Esophagus muscularis mucosa (tissue), 4 donors: ENCODE results near the gene PRICKLE1. TPM values are rescaled to one million over a fixed set of nuclear protein-coding genes. Genes with fewer than 3 reads are reported as not detected.
A peak's percentile ranks its signal among the peaks of the same experiment; 100 is the strongest.

ENCODE experiments used
- DNase-seq: peaks from one replicate; pipeline ENCODE4 v3.0.0-alpha.2; 2017; ENCODE audit errors: extremely low spot score
- H3K27ac ChIP-seq, 4 donors: fragments of 200-600 bp; sonication (generic); replicated peaks in 1 of 4; 1 replicate in 3 of 4; 2 replicates in 1 of 4; pipeline ENCODE4 v1.5.1; 2016 to 2019; ENCODE audit warnings: mild to moderate bottlenecking in 1 of 4
- H3K27me3 ChIP-seq, 4 donors: fragments of 200-600 bp; sonication (generic); one replicate each; pipeline versions ENCODE4 v1.5.1 to v1.6.0; 2016 to 2019
- H3K36me3 ChIP-seq, 4 donors: fragments of 200-600 bp; sonication (generic); one replicate each; pipeline ENCODE4 v1.5.1; 2016 to 2019
- H3K4me1 ChIP-seq, 4 donors: fragments of 200-600 bp; sonication (generic); one replicate each; pipeline ENCODE4 v1.5.1; 2016 to 2019
- H3K4me3 ChIP-seq, 4 donors: fragments of 200-600 bp; sonication (generic); 1 replicate in 2 of 4; 2 replicates in 2 of 4; pipeline ENCODE4 v1.5.1; 2016 to 2019; ENCODE audit warnings: mild to moderate bottlenecking in 4 of 4, moderate library complexity in 1 of 4
- H3K9me3 ChIP-seq, 4 donors: fragments of 200-600 bp; sonication (generic); 1 replicate in 3 of 4; 2 replicates in 1 of 4; pipeline ENCODE4 v1.5.1; 2016 to 2019
- EP300 ChIP-seq: sonication (generic); formaldehyde crosslinking; IDR thresholded peaks from one replicate; pipeline ENCODE4 v1.6.1; 2017; ENCODE audit warnings: antibody characterized with exemption
- POLR2A ChIP-seq: fragments of 450-650 bp; IDR thresholded peaks from one replicate; pipeline ENCODE4 v1.6.1; 2017; ENCODE audit warnings: antibody characterized with exemption, moderate library complexity, mild to moderate bottlenecking, low read depth
- POLR2AphosphoS5 ChIP-seq, 2 donors: sonication (generic); formaldehyde crosslinking; IDR thresholded peaks; one replicate each; pipeline ENCODE4 v1.6.1; 2017; ENCODE audit warnings: antibody characterized with exemption in 2 of 2
- whole genome bisulfite sequencing: methylation state at CpG from one replicate; pipeline ENCODE4 v1.1.5; 2018; 5-methylcytosine and 5-hydroxymethylcytosine counted together
- intact Hi-C: fragments of 100-400 bp; cut with DNase I; formaldehyde crosslinking; loops from one replicate; pipeline ENCODE4 v1.15.1; 2023
- total RNA-seq, 4 donors: library from RNA; depleted of rRNA; stranded (reverse); fragments of >200 nt; gene quantifications; one replicate each; pipeline versions ENCODE4 v1.1.0 to v1.2.1, GENCODE V29; 2016
- TF ChIP-seq, protein P1 (sequence below), 3 experiments: fragments of 200-600 bp in 2 of 3; fragments of 450-650 bp in 1 of 3; sonication (generic) in 2 of 3; IDR thresholded peaks; one replicate each; pipeline ENCODE4 v1.5.1; 2017 to 2019; ENCODE audit warnings: antibody characterized with exemption in 3 of 3, mild to moderate bottlenecking in 2 of 3, moderate library complexity in 1 of 3

Gene PRICKLE1
- total RNA-seq, 4 donors from 2014 or later = 12.5 to 36.9 (median 24.4) TPM

DNA sequence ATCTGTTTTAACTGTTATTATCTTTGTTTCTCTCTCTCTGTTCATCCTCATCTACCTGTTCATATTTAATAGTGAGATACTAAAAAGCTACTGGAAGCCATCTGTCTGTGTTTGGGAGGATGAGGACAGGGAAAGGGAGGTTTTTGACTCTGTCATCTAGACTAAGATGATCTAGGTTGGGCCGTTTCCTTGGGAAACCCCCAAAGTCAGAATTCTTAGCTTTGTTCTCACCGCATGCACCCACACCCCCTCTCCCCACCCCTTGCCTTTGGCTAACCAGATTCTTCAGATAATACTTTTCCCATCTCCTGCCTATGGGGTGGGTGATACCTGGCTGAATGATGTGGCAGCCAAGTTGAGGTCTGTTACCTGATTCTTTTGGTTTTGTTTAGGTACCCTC, 73.0 kb downstream of the PRICKLE1 start:
- DNase-seq = no peak
- Histone ChIP-seq H3K4me1 (no peaks in the 10 kb centered on the region), H3K9me3 (no peaks in the 10 kb centered on the region), H3K27me3 (no peaks in the 10 kb centered on the region), H3K27ac (no peak overlapping the region), H3K36me3 (no peaks in the 10 kb centered on the region), H3K4me3 (no peak overlapping the region)
- 65% methylated on average over 2 of the region's 2 CpGs for WGBS
- intact Hi-C loops = no loop called here
- TF ChIP-seq POLR2A (no peak), EP300 (no peak), POLR2AphosphoS5 (IDR thresholded peaks at IDR 0.05) (no peak)
- TF ChIP-seq, protein P1, sequence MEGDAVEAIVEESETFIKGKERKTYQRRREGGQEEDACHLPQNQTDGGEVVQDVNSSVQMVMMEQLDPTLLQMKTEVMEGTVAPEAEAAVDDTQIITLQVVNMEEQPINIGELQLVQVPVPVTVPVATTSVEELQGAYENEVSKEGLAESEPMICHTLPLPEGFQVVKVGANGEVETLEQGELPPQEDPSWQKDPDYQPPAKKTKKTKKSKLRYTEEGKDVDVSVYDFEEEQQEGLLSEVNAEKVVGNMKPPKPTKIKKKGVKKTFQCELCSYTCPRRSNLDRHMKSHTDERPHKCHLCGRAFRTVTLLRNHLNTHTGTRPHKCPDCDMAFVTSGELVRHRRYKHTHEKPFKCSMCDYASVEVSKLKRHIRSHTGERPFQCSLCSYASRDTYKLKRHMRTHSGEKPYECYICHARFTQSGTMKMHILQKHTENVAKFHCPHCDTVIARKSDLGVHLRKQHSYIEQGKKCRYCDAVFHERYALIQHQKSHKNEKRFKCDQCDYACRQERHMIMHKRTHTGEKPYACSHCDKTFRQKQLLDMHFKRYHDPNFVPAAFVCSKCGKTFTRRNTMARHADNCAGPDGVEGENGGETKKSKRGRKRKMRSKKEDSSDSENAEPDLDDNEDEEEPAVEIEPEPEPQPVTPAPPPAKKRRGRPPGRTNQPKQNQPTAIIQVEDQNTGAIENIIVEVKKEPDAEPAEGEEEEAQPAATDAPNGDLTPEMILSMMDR (IDR thresholded peaks at IDR 0.05) = no peak

DNA sequence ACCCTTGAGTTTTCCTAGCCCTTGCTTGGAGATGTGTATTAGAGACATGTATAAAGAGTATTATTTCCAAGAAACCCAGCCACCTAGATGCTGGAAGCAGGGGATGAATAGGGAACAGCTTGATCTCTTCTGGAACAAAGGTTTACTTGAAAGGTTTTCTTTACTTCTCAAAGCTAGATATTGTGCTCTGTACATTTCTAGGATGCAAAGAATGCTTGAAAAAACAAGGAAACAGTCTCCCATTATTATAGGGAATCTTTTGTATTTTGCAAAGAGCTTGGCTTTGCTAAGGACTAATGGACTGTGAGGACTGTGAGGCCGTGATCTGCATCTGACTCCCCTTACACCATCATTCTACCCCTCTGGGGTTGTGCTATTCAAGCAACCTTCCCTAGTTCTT, 77.9 kb downstream of the PRICKLE1 start:
- Histone ChIP-seq H3K36me3 (no peaks in the 10 kb centered on the region), H3K27ac (no peak overlapping the region), H3K4me3 (no peak overlapping the region), H3K9me3 (no peaks in the 10 kb centered on the region), H3K27me3 (no peaks in the 10 kb centered on the region), H3K4me1 (peaks cover 9 to 15% (median 10%) of the 10 kb centered on the region in 4 donors)
- whole genome bisulfite sequencing = 82% methylated on average over 1 of the region's 1 CpG
- intact Hi-C loops = no loop called here
- no peak for TF ChIP-seq POLR2A
- TF ChIP-seq EP300 = no peak
- no peak for TF ChIP-seq POLR2AphosphoS5 (IDR thresholded peaks at IDR 0.05)
- TF ChIP-seq, protein P1 (IDR thresholded peaks at IDR 0.05) = no peak
- DNase-seq = no peak

DNA sequence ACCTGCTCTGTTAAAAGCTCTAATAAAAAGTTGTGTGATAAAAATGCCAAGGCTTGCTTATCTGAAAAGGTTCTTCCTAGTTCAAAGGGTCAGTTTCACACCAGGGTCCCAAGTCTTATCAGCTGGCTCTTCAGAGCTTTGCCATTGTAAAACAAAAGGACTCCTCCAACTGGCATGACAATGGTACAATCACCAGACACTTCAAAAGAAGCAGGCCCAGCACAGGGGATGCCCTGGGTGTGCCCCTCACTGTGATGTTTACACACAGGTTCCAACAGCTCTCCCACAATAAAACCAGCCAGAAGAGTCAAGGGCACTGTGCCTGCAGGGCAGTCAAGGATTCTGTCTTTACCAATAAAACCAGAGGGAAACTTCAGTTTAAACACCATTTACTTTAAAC, 78.7 kb downstream of the PRICKLE1 start:
- Histone ChIP-seq H3K9me3 (no peaks in the 10 kb centered on the region), H3K27ac (no peak overlapping the region), H3K4me3 (no peak overlapping the region), H3K27me3 (no peaks in the 10 kb centered on the region), H3K4me1 (peaks cover 9 to 15% (median 10%) of the 10 kb centered on the region in 4 donors), H3K36me3 (no peaks in the 10 kb centered on the region)
- intact Hi-C loops = no loop called here
- TF ChIP-seq EP300 (no peak), POLR2AphosphoS5 (IDR thresholded peaks at IDR 0.05) (no peak), POLR2A (no peak)
- TF ChIP-seq, protein P1 (IDR thresholded peaks at IDR 0.05) = no peak
- DNase-seq = no peak

DNA sequence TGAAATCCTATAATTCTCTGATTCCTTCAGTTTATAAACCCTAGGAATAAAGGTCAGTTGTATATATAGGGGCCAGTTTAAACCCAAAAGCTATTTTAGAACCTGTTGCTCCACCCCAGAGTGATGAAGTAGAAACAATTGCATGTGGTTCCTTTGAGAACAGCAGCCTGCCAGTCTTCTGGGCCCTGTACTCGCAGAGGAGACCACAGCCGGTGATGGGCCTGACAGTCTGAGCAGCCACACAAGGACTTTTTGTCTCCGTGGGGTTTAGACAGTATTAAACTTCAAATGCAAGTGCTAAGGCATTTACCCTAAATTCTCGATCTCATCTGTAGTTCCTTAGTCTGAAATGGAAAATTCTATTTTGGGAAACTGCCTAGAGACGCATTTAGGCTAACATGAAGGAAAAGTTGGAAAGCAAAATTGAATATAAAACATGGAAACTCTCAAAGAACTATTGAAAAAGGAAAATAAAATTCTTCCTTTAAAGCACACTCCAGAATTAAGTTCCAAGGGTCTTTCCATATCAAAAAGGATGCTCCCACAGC, 80.6 kb downstream of the PRICKLE1 start:
- no peaks in the 10 kb centered on the region for H3K27me3 ChIP-seq
- no peak overlapping the region for H3K4me3 ChIP-seq
- H3K36me3 ChIP-seq = no peaks in the 10 kb centered on the region
- WGBS = 32% methylated on average over 5 of the region's 5 CpGs
- peaks cover 10 to 21% (median 12%) of the 10 kb centered on the region in 4 donors for H3K4me1 ChIP-seq
- intact Hi-C loops = no loop called here
- H3K27ac ChIP-seq = peak overlapping the region in 2 of 4 donors; percentile 7 to 15
- H3K9me3 ChIP-seq = no peaks in the 10 kb centered on the region
- DNase-seq = no peak
- no peak for TF ChIP-seq POLR2AphosphoS5 (IDR thresholded peaks at IDR 0.05)
- TF ChIP-seq EP300 = no peak
- TF ChIP-seq POLR2A = no peak
- TF ChIP-seq, protein P1 (IDR thresholded peaks at IDR 0.05) = no peak

DNA sequence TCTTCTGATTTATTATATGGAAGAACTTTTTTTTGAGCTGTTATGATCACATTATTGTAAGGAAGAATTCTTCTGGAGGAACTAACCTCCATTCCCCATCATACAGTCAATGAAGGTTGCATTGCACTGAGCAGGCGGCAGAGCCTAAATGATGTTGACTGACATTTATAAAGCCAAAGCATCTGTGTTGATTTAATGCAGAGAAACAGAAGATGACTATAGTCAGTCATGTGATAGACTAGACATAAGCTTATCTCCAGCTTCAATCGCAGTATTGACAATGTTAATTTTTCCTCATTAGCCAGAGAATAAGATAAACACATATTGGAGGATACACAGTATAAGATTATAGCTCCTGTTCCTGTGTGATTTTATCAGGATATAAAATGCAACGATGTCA, 82.0 kb downstream of the PRICKLE1 start:
- intact Hi-C loops = no loop called here
- peaks cover 10 to 23% (median 12%) of the 10 kb centered on the region in 4 donors for H3K4me1 ChIP-seq
- no peak for DNase-seq
- H3K9me3 ChIP-seq = no peaks in the 10 kb centered on the region
- TF ChIP-seq POLR2A = no peak
- no peak for TF ChIP-seq POLR2AphosphoS5 (IDR thresholded peaks at IDR 0.05)
- TF ChIP-seq EP300 = no peak
- TF ChIP-seq, protein P1 (IDR thresholded peaks at IDR 0.05) = no peak
- WGBS = 84% methylated on average over 3 of the region's 3 CpGs
- no peaks in the 10 kb centered on the region for H3K27me3 ChIP-seq
- no peaks in the 10 kb centered on the region for H3K36me3 ChIP-seq
- no peak overlapping the region for H3K4me3 ChIP-seq
- H3K27ac ChIP-seq = no peak overlapping the region
